ENCODE results near the gene POLD4.

The POLD4 gene

DNA sequence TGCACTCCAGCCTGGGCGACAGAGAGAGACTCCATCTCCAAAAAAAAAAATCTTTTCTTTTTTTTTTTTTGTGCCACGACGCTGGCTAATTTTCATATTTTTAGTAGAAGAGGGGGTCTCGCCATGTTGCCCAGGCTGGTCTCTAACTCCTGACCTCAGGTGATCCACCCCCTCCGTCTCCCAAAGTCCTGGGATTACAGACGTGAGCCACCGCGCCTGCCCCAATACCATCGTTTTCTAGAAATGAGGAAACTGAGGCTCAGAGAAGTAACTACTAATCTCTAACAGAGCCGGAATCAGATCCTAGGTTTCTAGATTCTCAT lies 36.5 kb downstream of the POLD4 start:
- DNase-seq (ENCODE audit: low read depth): no peak

DNA sequence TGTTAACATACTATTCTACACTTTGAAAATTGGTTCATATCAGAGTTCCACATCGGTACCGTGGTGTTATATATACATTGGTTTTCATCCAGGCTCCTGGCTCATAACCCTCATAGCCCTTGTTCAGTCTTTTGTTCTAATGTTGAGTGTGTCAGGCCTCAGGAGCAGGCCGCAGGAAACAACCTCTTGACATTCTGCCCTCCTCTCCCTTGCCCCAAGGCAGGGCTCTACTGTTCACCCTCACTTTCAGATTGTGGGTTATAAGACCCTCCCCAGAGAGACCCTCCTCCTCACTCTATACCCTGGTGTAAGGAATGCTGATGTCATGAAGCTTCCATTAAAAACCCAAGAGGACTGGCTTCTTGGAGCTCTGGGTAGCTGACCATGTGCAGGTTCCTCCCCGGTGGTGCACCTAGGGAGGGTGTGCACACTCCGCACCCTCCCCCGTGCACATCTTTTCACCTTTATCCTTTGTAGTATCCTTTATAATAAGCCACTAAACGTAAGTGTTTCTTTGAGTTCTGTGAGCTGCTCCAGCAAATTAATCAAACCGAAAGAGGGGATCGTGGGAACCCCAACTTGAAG lies 37.9 kb downstream of the POLD4 start:
- no peak for DNase-seq (ENCODE audit: low read depth)

DNA sequence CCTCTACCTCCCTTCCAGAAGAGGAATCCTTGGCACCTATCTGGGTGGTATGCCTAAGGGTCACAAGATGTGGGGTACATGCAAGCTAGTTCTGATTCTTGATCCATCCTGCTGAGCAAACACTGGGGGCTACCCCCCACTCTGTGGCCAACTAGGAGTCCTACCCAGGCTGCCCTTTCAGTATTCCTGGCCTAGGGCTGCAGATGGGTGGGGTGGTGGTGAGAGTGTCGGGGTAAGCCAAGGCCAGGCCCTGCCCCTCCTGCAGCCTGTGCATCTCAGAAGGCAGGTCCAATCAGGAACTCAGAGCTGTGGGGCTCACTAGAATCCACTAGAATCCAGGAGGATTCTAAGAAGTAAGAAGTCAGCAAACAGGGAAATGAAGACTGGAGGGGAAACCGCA lies 39.1 kb downstream of the POLD4 start:
- no peak for DNase-seq (ENCODE audit: low read depth)

DNA sequence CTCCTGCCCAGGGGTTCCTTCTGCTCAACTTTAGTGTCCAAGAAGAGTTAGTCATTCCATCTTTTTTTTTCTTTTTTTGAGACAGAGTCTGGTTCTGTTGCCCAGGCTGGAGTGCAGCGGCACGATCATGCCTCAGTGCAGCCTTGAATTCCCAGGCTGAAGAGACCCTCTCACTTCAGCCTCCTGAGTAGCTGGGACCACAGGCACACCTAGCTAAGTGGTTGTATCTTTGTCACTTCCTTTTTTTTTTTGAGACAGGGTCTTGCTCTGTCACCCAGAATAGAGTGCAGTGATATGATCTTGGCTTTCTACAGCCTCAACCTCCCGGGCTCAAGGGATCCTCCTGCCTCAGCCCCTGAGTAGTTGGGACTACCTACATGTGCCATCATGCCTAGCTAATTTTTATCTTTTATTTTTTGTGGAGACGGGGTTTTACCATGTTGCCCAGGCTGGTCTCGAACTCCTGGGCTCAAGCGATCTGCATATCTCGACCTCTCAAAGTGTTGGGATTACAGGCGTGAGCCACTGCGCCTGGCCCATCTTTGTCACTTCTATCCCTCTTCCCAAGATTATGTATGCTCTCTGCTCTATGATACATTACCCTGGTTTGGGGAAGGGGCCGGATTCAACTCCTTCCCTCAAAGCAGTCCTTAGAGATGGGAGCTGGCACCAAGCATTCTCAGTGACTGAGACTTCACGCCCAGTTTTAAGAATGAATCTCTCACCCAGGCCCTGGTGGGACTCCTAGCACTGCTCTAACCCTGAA lies 40.0 kb downstream of the POLD4 start:
- no peak for DNase-seq (ENCODE audit: low read depth)

DNA sequence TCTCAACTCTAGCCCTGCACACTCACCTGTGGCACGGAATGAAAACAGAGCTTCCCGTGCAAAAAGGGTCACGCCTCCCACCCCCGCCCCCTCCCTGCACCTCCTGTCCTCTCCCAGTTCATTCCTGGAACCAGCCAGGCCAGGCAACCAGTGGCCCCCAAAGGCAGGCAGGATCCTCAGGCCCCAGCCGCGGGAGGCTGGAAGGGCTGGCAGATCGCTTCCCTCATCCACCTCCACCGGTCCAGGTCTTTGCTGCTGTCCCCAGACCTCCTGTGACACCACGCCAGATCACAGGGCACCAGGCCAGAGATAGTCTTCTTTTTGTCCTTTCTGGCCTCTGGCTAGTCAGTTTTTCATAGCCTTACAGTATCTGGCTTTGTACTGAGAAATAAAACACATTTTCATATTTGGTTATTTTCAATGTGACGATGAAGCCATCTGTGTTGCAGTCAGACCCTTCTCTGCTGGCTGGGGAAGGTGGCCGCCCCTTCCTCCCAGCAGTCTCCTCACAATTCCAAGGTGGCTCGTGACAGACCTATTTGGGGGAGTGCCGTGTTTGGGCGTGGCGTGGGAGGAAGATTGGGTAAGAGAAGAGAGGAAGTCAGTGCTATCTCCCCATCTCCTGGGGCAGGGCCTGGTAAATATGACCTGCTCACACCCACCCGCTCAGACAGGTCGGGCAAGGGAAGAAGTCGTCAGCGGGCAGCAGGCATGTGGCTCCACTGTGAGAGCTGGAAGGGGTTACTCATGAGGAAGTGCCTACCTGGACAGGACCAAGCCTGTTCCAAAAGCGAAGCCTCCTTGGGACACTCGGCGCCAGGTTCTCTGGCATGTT lies 40.9 kb downstream of the POLD4 start:
- DNase-seq (ENCODE audit: low read depth): no peak

DNA sequence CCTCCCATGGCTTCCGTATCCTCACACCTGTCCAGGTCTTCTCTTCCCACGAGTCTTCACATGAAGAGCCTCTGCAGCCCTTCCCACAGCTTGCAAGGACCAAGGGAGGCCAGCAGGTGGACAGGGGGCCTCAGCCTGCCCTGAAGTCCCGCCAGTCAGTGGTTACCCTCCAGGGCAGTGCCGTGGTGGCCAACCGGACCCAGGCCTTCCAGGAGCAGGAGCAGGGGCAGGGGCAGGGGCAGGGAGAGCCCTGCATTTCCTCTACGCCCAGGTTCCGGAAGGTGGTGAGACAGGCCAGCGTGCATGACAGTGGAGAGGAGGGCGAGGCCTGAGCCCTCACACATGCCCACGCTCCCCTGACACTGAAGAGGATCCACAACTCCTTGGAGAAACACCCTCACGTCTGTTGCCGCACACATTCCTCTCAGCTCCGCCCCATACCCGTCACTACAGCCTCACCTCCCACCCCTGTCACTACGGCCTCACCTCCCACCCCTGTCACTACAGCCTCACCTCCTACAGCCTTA lies 41.7 kb downstream of the POLD4 start:
- no peak for DNase-seq (ENCODE audit: low read depth)

DNA sequence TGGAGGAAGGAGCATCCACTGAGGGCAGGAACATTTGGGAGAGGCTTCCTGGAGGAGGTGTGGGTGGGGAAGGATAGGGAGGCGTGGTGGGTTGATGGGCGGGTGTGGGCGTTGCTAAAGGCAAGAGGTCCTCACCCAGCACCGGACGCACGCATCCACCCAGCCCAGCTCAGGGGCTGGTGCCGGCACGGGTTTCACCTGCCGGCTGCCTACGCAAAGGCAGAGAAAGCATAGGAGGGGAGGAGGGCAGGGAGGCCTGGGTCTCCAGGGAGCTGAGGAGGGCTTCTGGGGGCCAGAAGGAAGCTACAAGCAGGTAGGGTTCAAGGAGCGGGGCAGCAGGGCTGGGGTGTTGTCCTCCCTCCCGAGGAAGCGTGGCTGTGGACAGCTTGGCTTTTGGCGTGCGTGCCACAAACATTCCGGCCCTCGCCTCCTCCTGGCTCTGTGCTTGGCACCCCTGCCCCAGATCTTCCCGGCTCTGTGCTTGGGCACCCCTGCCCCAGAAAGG lies 42.2 kb downstream of the POLD4 start:
- DNase-seq (ENCODE audit: low read depth): no peak

DNA sequence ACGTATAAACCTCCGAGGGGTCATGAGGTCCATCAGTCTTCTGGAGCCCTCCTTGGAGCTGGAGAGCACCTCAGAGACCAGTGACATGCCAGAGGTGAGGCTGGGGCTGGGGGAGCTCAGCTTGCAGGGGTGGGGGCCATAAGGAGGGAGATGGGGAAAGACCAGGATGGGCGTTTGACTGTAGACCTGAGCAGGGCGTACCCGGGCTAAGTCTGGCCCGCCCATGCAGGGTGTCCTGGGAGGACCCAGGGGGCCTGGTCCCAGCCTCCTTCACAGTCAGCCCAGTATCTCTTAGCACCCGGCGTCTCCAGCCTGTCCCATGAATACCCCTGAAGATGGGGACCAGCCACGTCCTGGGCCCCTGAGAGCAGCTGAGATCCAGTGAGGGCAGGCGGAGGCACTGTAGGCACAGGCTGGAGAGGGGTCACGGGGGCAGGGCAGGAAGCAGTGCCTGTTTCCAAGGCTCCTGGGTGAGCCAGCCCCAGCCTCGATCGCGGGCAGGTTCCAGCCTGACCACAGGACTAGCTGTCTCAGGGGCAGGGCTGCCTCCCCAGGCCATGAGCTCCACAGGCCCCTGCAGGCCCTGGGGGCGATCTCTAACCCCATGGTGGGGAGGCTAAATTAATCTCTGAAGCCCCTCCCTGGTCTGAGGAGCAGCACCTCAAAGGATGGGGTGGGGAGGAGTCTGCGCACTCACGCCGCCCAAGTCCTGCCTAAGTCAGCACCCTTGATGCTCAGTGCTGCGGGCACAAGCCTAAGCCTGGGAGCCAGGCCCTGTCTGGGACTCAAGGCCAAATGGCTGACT lies 42.9 kb downstream of the POLD4 start:
- no peak for DNase-seq (ENCODE audit: low read depth)

DNA sequence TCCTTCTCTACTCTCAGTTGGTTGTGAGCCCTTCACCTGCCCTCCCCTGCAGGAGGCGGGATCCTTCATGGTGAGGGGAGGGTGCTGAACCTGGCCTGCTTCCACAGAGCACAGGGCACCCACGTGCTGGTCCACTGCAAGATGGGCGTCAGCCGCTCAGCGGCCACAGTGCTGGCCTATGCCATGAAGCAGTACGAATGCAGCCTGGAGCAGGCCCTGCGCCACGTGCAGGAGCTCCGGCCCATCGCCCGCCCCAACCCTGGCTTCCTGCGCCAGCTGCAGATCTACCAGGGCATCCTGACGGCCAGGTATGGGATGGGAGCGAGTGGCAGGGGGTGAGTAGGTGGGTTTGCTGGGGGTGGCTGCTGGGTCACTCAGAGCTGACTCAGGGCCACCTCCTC lies 43.7 kb downstream of the POLD4 start:
- no peak for DNase-seq (ENCODE audit: low read depth)

DNA sequence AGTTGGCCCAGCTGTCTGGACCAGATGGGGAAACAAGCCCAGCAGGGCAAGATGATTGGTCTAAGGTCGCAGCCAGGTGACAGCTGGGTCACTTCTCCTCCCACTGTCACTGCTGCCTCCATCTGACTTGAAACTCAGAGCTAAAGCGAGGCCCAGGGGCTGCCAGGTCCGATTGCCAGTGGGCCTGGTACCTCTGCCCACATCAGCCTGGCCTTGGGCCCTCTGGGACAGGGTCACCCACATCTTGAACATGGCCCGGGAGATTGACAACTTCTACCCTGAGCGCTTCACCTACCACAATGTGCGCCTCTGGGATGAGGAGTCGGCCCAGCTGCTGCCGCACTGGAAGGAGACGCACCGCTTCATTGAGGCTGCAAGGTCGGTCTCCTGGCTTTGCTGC lies 44.2 kb downstream of the POLD4 start:
- no peak for DNase-seq (ENCODE audit: low read depth)

DNA sequence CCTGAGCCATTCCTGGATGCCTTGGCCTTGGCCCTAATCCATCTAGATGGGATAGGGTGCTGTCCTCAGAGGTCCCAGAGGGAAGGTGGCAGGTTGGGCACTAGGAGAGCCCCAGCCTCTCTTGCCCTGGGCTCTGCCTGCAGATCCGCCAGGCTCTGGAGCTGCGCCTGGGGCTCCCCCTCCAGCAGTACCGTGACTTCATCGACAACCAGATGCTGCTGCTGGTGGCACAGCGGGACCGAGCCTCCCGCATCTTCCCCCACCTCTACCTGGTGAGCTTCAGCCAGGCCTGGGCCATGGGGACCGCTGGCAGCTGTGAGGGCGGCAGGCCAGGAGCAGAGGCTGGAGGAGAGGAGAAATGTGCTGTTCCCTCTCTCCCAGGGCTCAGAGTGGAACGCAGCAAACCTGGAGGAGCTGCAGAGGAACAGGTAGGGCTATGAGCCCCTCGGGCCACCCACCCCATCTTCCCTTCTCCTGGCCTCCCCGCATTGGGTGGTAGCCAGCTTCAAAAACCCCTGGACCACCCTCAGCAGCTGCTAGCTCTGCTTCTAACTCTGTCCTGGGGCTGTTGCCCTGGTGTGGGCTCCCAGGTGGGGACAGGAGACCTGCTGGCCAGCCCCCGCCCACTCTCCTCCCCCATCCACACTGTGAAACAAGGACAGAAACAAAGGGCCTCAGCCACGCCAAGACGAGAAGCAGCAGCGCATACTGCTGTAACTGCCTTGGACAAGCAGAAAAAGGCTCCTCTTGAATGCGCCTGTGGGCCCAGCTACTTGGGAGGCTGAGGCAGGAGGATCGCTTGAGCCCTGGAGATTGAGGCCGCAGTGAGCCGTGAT lies 45.1 kb downstream of the POLD4 start:
- DNase-seq (ENCODE audit: low read depth): no peak

DNA sequence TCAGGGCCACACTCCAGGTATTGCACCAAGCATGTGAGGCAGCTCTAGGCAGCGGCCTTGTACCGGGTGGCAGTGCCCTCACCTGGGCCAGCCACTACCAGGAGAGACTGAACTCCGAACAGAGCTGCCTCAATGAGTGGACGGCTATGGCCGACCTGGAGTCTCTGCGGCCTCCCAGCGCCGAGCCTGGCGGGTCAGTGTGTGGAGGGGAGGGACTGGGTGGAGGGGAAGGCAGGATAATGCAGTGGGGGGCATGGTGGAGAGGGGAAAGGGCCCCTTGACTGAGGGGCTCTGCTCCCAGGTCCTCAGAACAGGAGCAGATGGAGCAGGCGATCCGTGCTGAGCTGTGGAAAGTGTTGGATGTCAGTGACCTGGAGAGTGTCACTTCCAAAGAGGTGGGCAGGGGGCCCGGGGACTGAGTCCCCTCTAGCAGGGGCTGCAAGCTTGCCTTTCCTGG lies 45.8 kb downstream of the POLD4 start:
- no peak for DNase-seq (ENCODE audit: low read depth)

DNA sequence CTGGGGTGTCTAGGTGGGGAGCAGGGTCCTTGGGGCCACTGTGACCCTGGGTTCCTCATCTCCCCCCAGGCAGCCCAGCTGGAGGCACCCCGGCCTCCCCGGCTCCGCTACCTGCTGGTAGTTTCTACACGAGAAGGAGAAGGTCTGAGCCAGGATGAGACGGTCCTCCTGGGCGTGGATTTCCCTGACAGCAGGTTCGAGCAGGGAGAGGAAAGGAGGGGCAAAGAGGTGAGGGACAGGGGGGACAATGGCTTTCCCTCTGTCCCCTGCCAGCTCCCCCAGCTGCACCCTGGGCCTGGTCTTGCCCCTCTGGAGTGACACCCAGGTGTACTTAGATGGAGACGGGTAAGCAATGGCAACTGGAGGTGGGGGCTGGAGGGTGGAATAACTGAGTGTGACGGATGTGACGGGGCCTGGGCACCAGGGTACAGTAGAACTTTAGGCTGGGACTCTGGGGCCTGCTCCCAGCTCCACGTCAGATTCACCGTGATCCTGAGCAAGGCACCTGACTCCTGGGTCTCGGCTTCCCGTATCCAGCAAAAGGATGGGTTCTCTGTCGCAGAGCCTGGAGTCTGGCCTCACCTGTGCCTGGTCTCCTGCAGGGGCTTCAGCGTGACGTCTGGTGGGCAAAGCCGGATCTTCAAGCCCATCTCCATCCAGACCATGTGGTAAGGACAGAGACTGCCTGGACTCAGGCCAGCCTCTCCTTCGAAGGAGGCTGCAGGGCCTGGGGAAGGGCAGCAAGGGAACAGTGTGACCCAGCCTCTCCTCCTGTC lies 46.4 kb downstream of the POLD4 start:
- DNase-seq (ENCODE audit: low read depth): no peak

DNA sequence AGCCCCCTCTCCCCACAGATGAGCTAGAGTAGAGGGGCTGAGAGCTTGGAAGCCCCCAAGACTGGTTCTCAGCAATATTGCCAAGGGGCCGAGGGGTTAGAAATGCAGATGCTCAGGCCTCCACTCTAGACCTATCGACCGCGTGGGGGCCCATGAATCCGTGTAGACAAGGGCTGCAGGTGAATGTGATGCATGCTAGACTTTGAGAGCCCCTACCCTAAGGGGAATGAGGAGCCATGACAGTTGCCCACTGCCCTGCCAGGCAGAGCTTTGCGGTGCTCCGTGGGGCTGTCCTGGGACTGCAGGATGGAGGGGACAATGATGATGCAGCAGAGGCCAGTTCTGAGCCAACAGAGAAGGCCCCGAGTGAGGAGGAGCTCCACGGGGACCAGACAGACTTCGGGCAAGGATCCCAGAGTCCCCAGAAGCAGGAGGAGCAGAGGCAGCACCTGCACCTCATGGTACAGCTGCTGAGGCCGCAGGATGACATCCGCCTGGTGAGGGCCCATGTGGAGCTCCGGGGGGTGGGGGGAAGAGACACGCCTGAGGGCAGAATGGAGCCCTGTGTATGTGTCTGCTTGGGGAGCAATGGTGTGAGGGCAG lies 48.7 kb downstream of the POLD4 start:
- no peak for DNase-seq (ENCODE audit: low read depth)

DNA sequence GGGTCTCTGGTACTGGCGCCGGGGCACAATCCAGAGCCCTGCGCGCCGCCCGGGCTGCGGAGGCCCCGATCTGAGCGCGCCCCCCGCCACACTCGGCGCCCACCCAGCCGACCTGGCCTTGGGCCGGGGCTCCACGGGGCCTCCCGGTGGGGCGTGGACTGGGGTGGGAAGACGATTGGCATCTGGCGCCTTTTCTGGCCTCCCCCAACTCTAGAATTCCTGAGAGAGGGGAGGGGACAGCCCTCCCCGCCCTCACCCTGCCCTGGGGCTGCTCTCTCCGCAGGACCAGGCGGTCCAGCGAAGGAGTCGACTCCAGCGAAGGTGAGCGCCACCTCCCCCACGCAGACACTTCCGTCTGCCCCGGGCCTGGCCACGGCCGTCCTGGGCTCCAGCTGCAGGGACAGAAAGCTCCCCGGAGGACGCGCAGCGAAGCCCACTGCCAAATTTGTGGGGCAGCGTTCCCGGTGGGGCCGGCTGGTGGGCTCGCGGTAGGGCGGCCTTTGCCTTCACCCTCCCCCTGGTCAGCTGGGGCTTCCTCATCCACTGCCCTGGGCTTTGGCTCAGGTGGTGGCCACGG lies 49.4 kb downstream of the POLD4 start:
- DNase-seq (ENCODE audit: low read depth): no peak

DNA sequence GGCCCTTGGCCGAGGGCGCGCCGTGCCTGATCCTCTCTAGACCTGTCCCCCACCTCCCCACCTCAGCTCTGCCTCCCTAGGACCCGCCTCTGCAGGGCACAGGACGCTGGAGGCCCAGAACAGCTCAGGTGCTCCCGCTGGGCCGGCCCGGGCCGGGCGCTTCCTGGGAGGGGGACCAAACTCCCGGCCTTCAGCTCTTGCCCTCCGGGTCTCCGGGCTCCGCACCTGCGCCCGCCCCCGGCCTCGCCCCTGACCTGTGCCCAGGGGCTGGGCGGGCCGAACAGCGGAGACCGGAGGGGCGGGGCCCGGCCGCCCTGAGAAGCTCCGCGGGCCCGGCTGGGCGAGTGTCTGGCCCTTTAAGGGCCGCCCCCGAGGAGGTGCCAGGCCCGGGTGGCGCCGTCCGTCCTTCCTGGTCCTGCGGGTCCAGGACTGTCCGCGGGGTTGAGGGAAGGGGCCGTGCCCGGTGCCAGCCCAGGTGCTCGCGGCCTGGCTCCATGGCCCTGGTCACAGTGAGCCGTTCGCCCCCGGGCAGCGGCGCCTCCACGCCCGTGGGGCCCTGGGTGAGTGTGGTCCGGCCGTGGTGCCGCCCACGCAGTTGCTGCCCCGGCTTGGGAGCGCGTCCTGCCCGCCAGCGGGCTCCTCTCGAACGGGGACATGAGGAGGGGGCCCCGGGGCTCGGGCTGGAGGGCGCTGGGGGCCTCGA lies 50.1 kb downstream of the POLD4 start, which contains the start of gene SSH3:
SSH3 (plus strand) TSS at position 399 of the 703 bp plus-strand sequence; CDS start at position 495, 96 bp downstream.
- no peak for DNase-seq (ENCODE audit: low read depth)

DNA sequence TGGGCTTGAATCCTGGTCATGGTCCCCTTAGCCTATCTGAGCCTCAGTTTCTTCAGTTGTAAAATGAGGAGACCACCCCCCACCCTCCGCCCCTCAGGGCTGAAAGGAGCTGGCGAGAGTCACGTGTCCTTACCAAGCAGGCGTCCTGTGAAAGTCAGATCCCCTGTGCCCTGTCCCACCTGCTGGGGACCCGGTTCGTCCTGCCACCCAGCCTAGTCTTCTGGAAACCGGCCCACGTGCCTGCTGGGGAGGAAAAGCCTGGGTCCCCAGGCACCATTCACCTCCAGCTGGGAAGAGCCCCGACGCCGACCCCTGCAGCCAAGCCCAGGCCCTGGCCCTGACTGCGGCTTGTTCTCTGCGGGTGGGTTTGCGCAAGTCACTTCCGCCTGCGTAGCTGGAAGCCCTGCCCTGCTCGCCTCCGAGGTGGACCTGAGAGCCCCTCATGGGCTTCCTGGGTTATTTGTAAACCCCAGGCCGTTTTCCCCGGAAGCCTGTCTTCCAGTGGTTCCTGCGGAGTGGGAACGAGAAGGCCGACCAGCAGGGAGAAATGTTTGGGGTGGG lies 50.7 kb downstream of the POLD4 start:
- DNase-seq (ENCODE audit: low read depth): no peak

DNA sequence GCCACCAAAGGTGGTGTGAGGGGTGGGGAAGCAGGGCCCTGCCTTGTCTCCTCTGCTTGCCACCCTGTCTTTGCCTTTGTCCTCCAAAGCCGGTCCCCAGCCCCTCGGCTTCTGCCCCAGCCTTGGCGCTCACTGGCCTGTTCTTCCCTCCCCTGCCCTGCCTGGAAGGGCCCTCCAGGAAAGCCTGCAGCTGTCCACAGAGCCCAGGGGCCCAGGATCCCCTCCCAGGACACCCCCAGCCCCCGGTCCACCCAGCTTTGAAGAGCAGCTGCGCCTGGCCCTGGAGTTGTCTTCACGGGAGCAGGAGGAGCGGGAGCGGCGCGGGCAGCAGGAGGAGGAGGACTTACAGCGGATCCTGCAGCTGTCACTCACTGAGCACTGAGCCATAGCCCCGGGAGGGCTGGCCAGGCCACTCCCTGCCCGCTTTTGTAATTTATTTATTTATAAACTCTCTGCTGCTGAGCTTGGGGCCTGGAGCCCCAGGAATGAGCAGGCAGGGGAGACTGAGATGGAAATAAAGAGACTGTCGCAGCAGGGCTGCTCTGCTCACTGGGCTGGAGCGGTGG lies 51.3 kb downstream of the POLD4 start:
- no peak for DNase-seq (ENCODE audit: low read depth)

Measured in activated T-cell treated with anti-CD3 and anti-CD28 coated beads for 24 hours (primary cell).